H9 (cell line): Measurements from ENCODE around the gene IL21R. TPM values are rescaled to one million over a fixed set of nuclear protein-coding genes. Genes with fewer than 3 reads are reported as not detected.

Source experiments
- DNase-seq: peaks from one replicate; pipeline ENCODE4 v3.0.0-alpha.2; 2017
- H2AFZ ChIP-seq: one replicate; pipeline ENCODE4 v1.6.1; 2013; ENCODE audit warnings: mild to moderate bottlenecking, low read length, control low read depth, moderate library complexity
- H2AK5ac ChIP-seq: 2 replicates; pipeline ENCODE4 v1.6.1; 2013; ENCODE audit warnings: low read length, control low read depth, mixed read lengths; ENCODE audit not compliant: insufficient read length
- H2BK120ac ChIP-seq: one replicate; pipeline ENCODE4 v1.6.1; 2013; ENCODE audit warnings: low read depth, mild to moderate bottlenecking, low read length, control low read depth, inconsistent platforms; ENCODE audit not compliant: poor library complexity, severe bottlenecking
- H2BK12ac ChIP-seq: 2 replicates; pipeline ENCODE4 v1.6.1; 2013; ENCODE audit warnings: low read length, control low read depth, mixed read lengths, low read depth; ENCODE audit not compliant: insufficient read length
- H2BK15ac ChIP-seq: 2 replicates; pipeline ENCODE4 v1.6.1; 2013; ENCODE audit warnings: low read depth, low read length, control low read depth
- H2BK20ac ChIP-seq: one replicate; pipeline ENCODE4 v1.6.1; 2013; ENCODE audit warnings: low read depth, mild to moderate bottlenecking, low read length, control low read depth, inconsistent platforms; ENCODE audit not compliant: poor library complexity, severe bottlenecking
- H2BK5ac ChIP-seq: 2 replicates; pipeline ENCODE4 v1.6.1; 2013; ENCODE audit warnings: low read length, control low read depth, mixed read lengths; ENCODE audit not compliant: insufficient read length
- H3K14ac ChIP-seq: 2 replicates; pipeline ENCODE4 v1.6.1; 2013; ENCODE audit warnings: low read length, control low read depth; ENCODE audit not compliant: insufficient read depth
- H3K18ac ChIP-seq: 2 replicates; pipeline ENCODE4 v1.6.1; 2013; ENCODE audit warnings: low read depth, mild to moderate bottlenecking, mixed read lengths, low read length, control low read depth; ENCODE audit not compliant: insufficient read length
- H3K23ac ChIP-seq: 2 replicates; pipeline ENCODE4 v1.6.1; 2013; ENCODE audit warnings: low read length, control low read depth, mixed read lengths, low read depth; ENCODE audit not compliant: insufficient read length
- H3K23me2 ChIP-seq: 2 replicates; pipeline ENCODE4 v1.6.1; 2013; ENCODE audit warnings: low read depth, mild to moderate bottlenecking, mixed read lengths, low read length, control low read depth; ENCODE audit not compliant: insufficient read length, poor library complexity, severe bottlenecking
- H3K27ac ChIP-seq: 2 replicates; pipeline ENCODE4 v1.5.1; 2013; ENCODE audit warnings: low read length, control low read depth, mixed read lengths, low read depth; ENCODE audit not compliant: insufficient read length
- H3K27me3 ChIP-seq: 2 replicates; pipeline ENCODE4 v1.6.1; 2013; ENCODE audit warnings: low read length, control low read depth, inconsistent platforms; ENCODE audit not compliant: insufficient read depth
- H3K4ac ChIP-seq: 2 replicates; pipeline ENCODE4 v1.6.1; 2013; ENCODE audit warnings: low read depth, mild to moderate bottlenecking, control low read depth, inconsistent platforms, low read length, moderate library complexity
- H3K4me1 ChIP-seq: 2 replicates; pipeline ENCODE4 v1.6.1; 2013; ENCODE audit warnings: low read length, control low read depth, inconsistent platforms; ENCODE audit not compliant: insufficient read depth
- H3K4me2 ChIP-seq: 2 replicates; pipeline ENCODE4 v1.6.1; 2013; ENCODE audit warnings: low read length, control low read depth, mixed read lengths; ENCODE audit not compliant: insufficient read length, insufficient read depth
- H3K56ac ChIP-seq: 2 replicates; pipeline ENCODE4 v1.6.1; 2013; ENCODE audit warnings: low read depth, mild to moderate bottlenecking, mixed read lengths, low read length, control low read depth; ENCODE audit not compliant: insufficient read length
- H3K79me1 ChIP-seq: 2 replicates; pipeline ENCODE4 v1.6.1; 2013; ENCODE audit warnings: low read depth, mild to moderate bottlenecking, moderate library complexity, low read length, control low read depth, inconsistent platforms; ENCODE audit not compliant: insufficient read depth, poor library complexity, severe bottlenecking
- H3K79me2 ChIP-seq: 2 replicates; pipeline ENCODE4 v1.6.1; 2013; ENCODE audit warnings: low read length, control low read depth, inconsistent platforms; ENCODE audit not compliant: insufficient read depth
- H3K9ac ChIP-seq: 2 replicates; pipeline ENCODE4 v1.6.1; 2013; ENCODE audit warnings: low read length, control low read depth, mixed read lengths; ENCODE audit not compliant: insufficient read length; ENCODE audit errors: extremely low read depth
- H3K9me3 ChIP-seq: one replicate; pipeline ENCODE4 v1.6.1; 2013; ENCODE audit warnings: low read depth, low read length, inconsistent platforms; ENCODE audit not compliant: control insufficient read depth
- H3T11ph ChIP-seq: one replicate; pipeline ENCODE4 v1.6.1; 2013; ENCODE audit warnings: mild to moderate bottlenecking, low read length, control low read depth, inconsistent platforms
- H4K20me1 ChIP-seq: one replicate; pipeline ENCODE4 v1.6.1; 2013; ENCODE audit not compliant: control insufficient read depth, insufficient read length, insufficient read depth
- H4K5ac ChIP-seq: 2 replicates; pipeline ENCODE4 v1.6.1; 2013; ENCODE audit warnings: low read depth, mild to moderate bottlenecking, mixed read lengths, low read length, control low read depth; ENCODE audit not compliant: insufficient read length
- H4K8ac ChIP-seq: replicated peaks from 2 replicates; pipeline ENCODE4 v1.6.1; 2013; ENCODE audit warnings: low read length, control low read depth, mixed read lengths, low read depth; ENCODE audit not compliant: insufficient read length
- H4K91ac ChIP-seq: 2 replicates; pipeline ENCODE4 v1.6.1; 2013; ENCODE audit warnings: low read depth, mild to moderate bottlenecking, moderate library complexity, mixed read lengths, low read length, control low read depth; ENCODE audit not compliant: insufficient read length
- H3K27ac Mint-ChIP-seq, 3 experiments: 2 replicates in 2 of 3; 3 replicates in 1 of 3; pipeline ENCODE4 v1.8.0; 2020 to 2021; ENCODE audit warnings: mixed read lengths in 3 of 3, mild to moderate bottlenecking in 1 of 3, moderate library complexity in 1 of 3
- H3K27me3 Mint-ChIP-seq: 2 replicates; pipeline ENCODE4 v1.8.0; 2021; ENCODE audit warnings: low read depth, mild to moderate bottlenecking, moderate library complexity, mixed read lengths
- H3K36me3 Mint-ChIP-seq, 3 experiments: 2 replicates in 2 of 3; 3 replicates in 1 of 3; pipeline ENCODE4 v1.8.0; 2020 to 2021; ENCODE audit warnings: low read depth in 3 of 3, mixed read lengths in 3 of 3; ENCODE audit not compliant: insufficient read depth in 1 of 3
- H3K4me1 Mint-ChIP-seq, 2 experiments: 2 replicates each; pipeline ENCODE4 v1.8.0; 2020; ENCODE audit warnings: mixed read lengths in 2 of 2
- H3K4me3 Mint-ChIP-seq, 2 experiments: 2 replicates in 1 of 2; 3 replicates in 1 of 2; pipeline ENCODE4 v1.8.0; 2020 to 2021; ENCODE audit warnings: mild to moderate bottlenecking in 2 of 2, mixed read lengths in 2 of 2, moderate library complexity in 1 of 2
- H3K9me3 Mint-ChIP-seq, 2 experiments: 2 replicates in 1 of 2; 3 replicates in 1 of 2; pipeline ENCODE4 v1.8.0; 2020; ENCODE audit warnings: mild to moderate bottlenecking in 2 of 2, mixed read lengths in 2 of 2, moderate library complexity in 1 of 2
- WGBS: extraction: QIAGEN DNeasy Blood & Tissue Kit; methylation state at CpG from one replicate; pipeline ENCODE4 v1.1.7; 2013; ENCODE audit warnings: missing lambda C conversion rate, low lambda C conversion rate, mixed read lengths; ENCODE audit not compliant: insufficient read length; ENCODE audit errors: extremely low coverage; 5-methylcytosine and 5-hydroxymethylcytosine counted together
- total RNA-seq: library from RNA; stranded (reverse); gene quantifications from 2 replicates; pipeline ENCODE4 v1.2.1, GENCODE V29; 2021
- TF ChIP-seq, protein P1 (sequence below): fragments of 200-600 bp; sonication (generic); conservative IDR thresholded peaks from 3 replicates; pipeline ENCODE4 v1.8.0; 2021; ENCODE audit warnings: antibody characterized with exemption, mild to moderate bottlenecking

The IL21R gene
- total RNA-seq, 1 experiment from 2014 or later = 0.07 TPM

DNA sequence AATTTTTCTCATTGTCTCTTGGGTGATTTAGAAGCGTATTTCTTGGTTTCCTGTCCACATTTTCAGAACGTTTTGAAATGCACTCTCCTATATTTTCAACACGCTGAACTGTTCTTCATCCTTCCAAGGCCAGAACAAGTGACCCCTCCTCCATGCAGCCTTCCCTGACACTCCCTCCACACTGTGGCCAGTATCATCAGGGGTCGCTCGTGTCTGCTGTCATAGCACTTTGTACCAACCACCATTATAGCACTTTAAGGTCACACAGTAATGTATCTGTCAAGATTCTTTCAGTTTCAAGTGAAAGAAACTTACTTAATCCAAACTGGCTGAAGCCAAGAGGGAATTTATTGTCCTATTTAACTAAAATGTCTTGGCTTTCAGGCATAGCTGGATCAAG lies 17.5 kb upstream of the IL21R start:
- Mint-ChIP-seq H3K27me3 (peaks cover 8% of the 10 kb centered on the region; the same call in 1 of the 2 replicates), H3K36me3 (peaks cover 0 to 3% (median 2%) of the 10 kb centered on the region in 3 experiments; a peak in 1 of 7 replicates), H3K27ac (no peak overlapping the region), H3K9me3 (peaks cover 7 to 8% of the 10 kb centered on the region in 2 experiments; a peak in 3 of 5 replicates), H3K4me3 (no peak overlapping the region), H3K4me1 (peaks cover 0 to 4% of the 10 kb centered on the region in 2 experiments; a peak in 2 of 4 replicates)
- no peak overlapping the region for H3K4me2 ChIP-seq
- no peak overlapping the region for H3K4ac ChIP-seq
- no peak overlapping the region for H4K91ac ChIP-seq
- no peak overlapping the region for H3K14ac ChIP-seq
- H3K79me1 ChIP-seq = no peaks in the 10 kb centered on the region
- H3K27me3 ChIP-seq = no peaks in the 10 kb centered on the region
- no peak overlapping the region for H3K27ac ChIP-seq
- no peak overlapping the region for H2BK12ac ChIP-seq
- no peaks in the 10 kb centered on the region for H3K4me1 ChIP-seq
- H2BK20ac ChIP-seq = no peak overlapping the region
- H3T11ph ChIP-seq = no peak overlapping the region
- no CpG with 5 or more reads among the region's 5 CpGs for WGBS
- no peak overlapping the region for H4K8ac ChIP-seq
- no peak overlapping the region for H3K56ac ChIP-seq
- no peaks in the 10 kb centered on the region for H3K23me2 ChIP-seq
- no peak overlapping the region for H4K5ac ChIP-seq
- TF ChIP-seq, protein P1, sequence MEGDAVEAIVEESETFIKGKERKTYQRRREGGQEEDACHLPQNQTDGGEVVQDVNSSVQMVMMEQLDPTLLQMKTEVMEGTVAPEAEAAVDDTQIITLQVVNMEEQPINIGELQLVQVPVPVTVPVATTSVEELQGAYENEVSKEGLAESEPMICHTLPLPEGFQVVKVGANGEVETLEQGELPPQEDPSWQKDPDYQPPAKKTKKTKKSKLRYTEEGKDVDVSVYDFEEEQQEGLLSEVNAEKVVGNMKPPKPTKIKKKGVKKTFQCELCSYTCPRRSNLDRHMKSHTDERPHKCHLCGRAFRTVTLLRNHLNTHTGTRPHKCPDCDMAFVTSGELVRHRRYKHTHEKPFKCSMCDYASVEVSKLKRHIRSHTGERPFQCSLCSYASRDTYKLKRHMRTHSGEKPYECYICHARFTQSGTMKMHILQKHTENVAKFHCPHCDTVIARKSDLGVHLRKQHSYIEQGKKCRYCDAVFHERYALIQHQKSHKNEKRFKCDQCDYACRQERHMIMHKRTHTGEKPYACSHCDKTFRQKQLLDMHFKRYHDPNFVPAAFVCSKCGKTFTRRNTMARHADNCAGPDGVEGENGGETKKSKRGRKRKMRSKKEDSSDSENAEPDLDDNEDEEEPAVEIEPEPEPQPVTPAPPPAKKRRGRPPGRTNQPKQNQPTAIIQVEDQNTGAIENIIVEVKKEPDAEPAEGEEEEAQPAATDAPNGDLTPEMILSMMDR = no peak
- no peak overlapping the region for H3K18ac ChIP-seq
- H2AFZ ChIP-seq = no peak overlapping the region
- H3K9ac ChIP-seq = no peak overlapping the region
- DNase-seq = no peak
- no peak overlapping the region for H3K23ac ChIP-seq
- H2BK120ac ChIP-seq = no peak overlapping the region
- no peak overlapping the region for H2AK5ac ChIP-seq
- no peak overlapping the region for H2BK5ac ChIP-seq
- H3K9me3 ChIP-seq = no peaks in the 10 kb centered on the region
- H2BK15ac ChIP-seq = no peak overlapping the region
- no peaks in the 10 kb centered on the region for H3K79me2 ChIP-seq
- H4K20me1 ChIP-seq = no peaks in the 10 kb centered on the region
